SHP77 treated with DMSO at 0.1 percent for 48 hours (cell line): Measurements from ENCODE around the gene ZNF441.
"Not testable (repeated sequence)": the region's sequence is repeated elsewhere in the genome, so short reads cannot be mapped to it uniquely, and the experiment has no call there.

Source experiments
- DNase-seq: peaks from one replicate; lab custom pipeline; 2025; lab: John Stamatoyannopoulos, UW

The ZNF441 gene

GRCh38 chr19:11766597-11767591 lies at the start of gene ZNF441:
Gene ZNF441, plus strand, starts transcription at chr19:11767000. Its CDS starts 194 bp downstream, at chr19:11767194.
- peak; percentile 89 for DNase-seq

DNA sequence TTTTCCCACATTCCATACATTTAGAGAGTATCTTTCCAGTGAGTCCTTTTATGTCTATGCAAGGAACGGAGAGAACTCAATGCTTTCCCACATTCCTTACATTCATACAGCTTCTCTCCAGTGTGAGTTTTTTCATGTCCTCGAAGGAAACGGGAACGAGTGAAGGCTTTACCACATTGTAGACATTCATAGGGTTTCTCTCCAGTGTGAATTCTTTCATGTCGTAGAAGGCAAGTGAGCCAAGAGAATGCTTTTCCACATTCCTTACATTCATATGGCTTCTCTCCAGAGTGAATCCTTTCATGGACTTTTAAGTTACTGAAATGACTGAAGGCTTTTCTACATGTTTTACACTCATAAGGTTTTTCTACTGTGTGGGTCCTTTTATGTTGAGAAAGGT lies 45.1 kb upstream of the ZNF441 start:
- no peak for DNase-seq

- no peak for DNase-seq
These were observed 44.4 kb upstream of the ZNF441 start for GRCh38 chr19:11722414-11722813.

GRCh38 chr19:11729586-11729985 lies 37.2 kb upstream of the ZNF441 start:
- DNase-seq, result no peak

- no peak for DNase-seq
These were observed 31.4 kb upstream of the ZNF441 start for GRCh38 chr19:11735375-11735774.

- no peak for DNase-seq
These were observed 30.1 kb upstream of the ZNF441 start for GRCh38 chr19:11736696-11737095.

DNA sequence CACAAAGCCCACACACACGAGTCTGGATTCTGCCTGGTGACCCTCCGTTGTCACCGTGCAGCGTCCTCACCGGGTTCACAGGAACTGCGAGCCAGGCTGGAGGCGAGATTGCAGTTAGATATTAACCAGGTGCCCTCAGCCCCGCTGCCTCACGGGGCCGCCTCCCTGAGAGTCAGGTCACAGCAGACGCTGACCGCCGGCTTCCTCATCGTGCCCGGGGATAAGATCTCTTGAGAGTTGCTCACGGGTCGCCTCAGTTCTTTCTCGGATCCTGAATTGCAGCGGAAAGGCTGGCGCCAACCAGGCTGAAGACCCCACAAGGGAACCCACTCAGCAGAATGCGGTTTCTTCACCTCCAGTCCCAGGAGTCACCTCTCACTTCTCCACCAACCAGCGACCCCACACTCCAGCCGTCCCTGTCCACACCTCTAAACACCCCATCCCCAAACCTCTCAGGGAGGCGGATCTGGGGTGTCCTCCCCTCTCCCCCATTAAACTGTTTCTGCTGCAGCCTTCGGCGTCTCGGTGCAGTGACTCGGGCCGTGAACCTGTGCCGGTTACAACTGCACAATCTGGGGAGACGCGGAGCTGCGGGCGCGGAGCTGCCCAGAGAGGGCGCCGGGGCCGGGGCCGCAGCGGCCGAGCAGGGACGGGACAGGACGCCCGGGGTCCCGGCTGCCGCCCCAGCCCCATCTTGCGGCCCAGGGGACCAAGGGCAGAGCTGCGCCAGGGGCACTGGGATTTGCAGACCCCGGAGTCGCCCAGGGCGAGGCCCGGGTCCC lies 28.6 kb upstream of the ZNF441 start:
- no peak for DNase-seq

DNA sequence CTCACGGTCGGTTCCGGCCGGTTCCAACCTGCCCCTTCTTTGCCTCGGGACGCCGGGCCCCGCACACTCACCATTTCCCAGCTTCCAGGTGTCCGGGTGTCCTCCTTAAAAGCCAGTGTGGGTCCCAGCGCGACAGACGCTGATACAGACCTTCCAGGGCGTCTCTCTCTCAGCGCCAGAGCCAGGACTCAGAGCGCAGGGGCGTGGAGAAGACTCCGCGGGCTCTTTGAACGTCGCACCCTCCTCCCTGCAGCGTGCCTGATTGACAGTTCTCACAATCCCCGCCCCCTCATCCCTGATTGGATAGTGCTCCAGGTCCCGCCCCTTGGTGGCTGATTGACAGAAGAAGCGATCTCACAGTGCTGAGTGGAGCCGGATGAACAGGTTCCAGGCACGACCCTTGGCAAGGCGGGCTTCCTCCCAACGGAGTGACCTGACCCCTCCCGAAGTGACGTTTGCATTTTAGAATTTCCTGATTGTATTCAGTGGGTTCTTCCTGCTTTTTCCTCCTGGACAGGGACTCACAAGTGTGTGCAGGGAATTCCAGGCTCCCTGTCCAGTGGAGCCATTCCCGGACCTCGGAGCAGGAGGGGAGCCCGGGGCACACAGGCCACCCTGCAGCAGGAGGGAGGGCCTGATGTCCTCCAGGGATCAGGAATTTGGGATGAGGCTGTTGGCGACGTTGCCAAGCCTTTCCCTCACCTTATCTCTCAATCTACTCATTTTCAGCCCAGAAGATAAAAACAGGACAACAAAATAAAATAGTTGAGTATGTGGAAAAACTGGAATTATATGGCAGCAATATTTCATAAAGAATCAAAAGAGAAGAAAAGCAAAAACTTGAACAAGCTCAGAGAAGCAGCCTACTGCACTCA lies 27.8 kb upstream of the ZNF441 start, which contains the start of gene ZNF823:
ZNF823 (minus strand) TSS at position 201 of the 875 bp plus-strand sequence; CDS start at position 74, 127 bp downstream.
- peak; percentile 94 for DNase-seq

DNA sequence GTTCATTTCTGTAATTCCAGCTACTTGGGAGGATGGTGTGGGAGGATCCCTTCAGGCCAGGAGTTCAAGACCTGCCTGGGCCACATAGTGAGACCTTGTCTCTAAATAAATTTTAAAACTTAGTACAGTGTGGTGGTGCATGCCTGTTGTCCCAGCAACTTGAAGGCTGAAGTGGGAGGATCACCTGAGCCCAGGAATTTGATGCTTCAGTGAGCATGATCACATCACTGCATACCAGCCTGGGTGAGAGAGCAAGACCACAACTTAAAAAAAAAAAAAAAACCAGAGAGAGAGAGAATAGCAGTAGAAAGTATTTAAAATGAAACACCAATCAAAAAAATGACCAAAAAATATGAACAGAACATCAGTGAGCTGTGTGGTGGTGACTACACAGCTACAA lies 20.9 kb upstream of the ZNF441 start:
- DNase-seq, result no peak

- no peak for DNase-seq
These were observed 19.5 kb upstream of the ZNF441 start for GRCh38 chr19:11747277-11747676.

DNA sequence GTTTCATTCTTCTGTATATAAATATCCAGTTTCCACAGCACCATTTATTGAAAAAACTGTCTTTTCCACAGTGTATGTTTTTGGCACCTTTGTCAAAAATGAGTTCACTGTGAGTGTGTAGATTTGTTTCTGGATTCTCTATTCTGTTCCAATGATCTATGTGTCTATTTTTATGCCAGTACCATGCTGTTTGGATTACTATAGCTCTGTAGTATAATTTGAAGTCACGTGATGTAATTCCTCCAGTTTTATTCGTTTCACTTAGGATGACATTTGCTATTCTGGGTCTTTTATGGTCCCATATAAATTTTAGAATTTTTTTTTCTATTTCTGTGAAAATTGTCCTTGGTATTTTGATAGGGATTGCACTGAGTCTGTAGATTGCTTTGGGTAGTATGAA lies 17.0 kb upstream of the ZNF441 start:
- DNase-seq, result no peak

DNA sequence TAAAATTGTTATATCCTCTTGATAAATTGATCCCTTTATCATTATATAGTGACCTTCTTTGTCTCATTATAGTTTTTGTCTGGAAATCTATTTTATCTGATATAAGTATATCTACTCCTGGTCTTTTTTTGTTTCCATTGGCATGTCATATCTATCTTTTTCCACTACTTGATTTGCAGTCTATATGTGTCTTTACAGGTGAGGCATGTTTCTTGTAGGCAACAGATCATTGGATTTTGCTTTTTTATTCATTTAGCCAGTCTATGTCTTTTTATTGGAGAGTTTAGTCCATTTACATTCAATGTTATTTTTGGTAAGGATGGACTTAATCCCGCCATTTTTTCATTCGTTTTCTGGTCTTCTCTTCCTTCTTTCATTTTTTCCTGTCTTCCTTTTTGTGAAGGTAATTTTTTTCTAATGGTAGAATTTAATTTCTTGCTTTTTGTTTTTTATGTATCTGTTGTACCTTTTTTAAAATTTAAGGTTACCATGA lies 14.5 kb upstream of the ZNF441 start:
- no peak for DNase-seq

GRCh38 chr19:11754663-11755062 lies 12.1 kb upstream of the ZNF441 start:
- no peak for DNase-seq

- no peak for DNase-seq
These were observed 9.8 kb upstream of the ZNF441 start for GRCh38 chr19:11756965-11757364.

- DNase-seq, result no peak
These were observed 7.0 kb upstream of the ZNF441 start for GRCh38 chr19:11759805-11760204.

DNA sequence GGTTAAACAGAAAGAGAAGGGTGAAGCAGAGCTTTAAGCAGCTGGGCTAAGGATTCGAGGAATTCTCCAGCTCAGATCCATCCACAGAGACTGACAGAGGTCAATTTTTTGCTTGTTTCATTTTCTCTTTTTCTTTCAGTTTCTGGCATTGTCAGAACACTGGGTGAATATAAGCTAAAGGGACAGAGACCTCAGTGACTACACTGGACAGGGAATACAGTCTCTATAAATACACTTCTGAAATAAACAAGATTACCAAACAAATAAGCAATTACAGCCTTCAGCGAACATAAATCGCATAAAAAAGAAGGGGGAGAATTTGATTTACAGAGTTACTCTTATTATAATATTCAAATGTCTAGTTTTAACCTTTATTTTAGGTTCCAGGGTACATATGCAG lies 3.7 kb upstream of the ZNF441 start:
- no peak for DNase-seq

DNA sequence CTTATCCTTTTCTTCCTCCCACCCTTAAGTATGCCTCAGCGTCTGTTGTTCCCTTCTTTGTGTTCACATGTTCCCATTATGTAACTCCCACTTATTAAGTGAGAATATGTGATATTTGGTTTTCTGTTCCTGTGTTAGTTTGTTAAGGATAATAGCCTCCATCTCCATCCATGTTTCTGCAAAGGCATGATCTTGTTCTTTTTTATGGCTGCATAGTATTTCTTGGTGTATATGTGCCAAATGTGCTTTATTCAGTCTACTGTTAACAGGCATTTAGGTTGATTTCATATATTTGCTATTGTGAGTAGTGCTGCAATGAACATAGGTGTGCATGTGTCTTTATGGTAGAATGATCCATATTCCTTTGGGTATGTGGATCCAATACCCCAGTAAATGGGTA lies 3.2 kb upstream of the ZNF441 start:
- no peak for DNase-seq

GRCh38 chr19:11767633-11768133 lies 883 bp downstream of the ZNF441 start:
- DNase-seq, result no peak

DNA sequence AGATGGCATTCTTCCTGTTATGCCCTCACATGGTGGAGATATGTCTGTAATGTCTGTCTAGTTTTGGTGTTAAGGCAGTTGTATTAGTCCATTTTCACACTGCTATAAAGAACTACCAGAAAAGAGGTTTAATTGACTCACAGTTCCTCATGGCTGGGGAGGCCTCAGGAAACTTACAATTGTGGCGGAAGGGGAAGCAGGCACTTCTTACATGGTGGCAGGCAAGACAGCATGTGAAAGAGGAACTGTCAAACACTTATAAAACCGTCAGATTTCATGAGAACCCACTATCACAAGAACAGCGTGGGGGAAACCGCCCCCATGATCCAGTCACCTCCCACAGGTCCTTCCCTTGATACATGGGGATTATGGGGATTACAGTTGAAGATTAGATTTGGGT lies 3.2 kb downstream of the ZNF441 start:
- DNase-seq, result no peak

DNA sequence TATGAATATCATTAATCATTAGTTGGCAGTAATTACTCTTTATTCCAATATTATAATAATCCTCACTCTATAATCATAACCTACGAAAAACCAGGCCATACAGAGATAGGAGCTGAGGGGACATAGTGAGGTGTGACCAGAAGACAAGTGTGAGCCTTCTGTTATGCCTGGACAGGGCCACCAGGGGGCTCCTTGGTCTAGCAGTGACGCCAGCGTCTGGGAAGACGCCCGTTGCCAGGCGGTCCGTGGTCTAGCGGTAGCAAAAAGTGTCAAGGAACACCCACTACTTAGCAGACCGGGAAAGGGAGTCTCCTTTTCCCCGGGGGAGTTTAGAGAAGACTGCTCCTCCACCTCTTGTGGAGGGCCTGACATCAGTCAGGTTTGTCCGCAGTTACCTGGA lies 4.7 kb downstream of the ZNF441 start:
- DNase-seq, result not testable (repeated sequence)

DNA sequence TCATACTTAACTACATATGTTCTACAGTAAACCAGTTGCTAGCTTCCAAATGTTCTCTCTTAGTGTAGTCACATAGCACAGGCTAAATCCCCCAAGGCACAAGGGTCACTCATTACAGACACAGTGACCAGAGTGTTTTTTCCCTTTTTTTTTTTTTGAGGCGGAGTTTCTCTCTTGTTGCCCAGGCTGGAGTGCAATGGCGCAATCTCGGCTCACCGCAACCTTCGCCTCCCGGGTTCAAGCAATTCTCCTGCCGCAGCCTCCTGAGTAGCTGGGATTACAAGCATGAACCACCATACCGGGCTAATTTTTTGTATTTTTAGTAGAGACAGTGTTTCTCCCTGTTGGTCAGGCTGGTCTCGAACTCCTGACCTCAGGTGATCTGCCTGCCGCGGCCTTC lies 9.9 kb downstream of the ZNF441 start:
- not testable (repeated sequence) for DNase-seq
